Middle frontal gyrus (tissue), 1 donor: Measurements from ENCODE around the gene ARHGAP30.
"Not testable (repeated sequence)": the region's sequence is repeated elsewhere in the genome, so short reads cannot be mapped to it uniquely, and the experiment has no call there.

Experiments
- DNase-seq: peaks from one replicate; pipeline ENCODE4 v3.0.0-alpha.2; 2015; ENCODE audit warnings: low spot score; ENCODE audit errors: extremely low spot score

ARHGAP30 gene

GRCh38 chr1:161039154-161039545, 30.5 kb downstream of the ARHGAP30 start:
- DNase-seq, result no peak

GRCh38 chr1:161038523-161039153, 31.1 kb downstream of the ARHGAP30 start, which contains the start of gene TSTD1:
TSS of gene TSTD1 (minus strand) at chr1:161038964. CDS start at chr1:161038889, 75 bp downstream.
- peak; percentile 34 for DNase-seq

- no peak for DNase-seq
Measured at GRCh38 chr1:161037661-161038522, 31.8 kb downstream of the ARHGAP30 start.

- DNase-seq, result no peak
Measured at GRCh38 chr1:161033751-161034150, 35.9 kb downstream of the ARHGAP30 start.

- DNase-seq, result no peak
Measured at GRCh38 chr1:161032409-161032808, 37.3 kb downstream of the ARHGAP30 start.

GRCh38 chr1:161031874-161032273, 37.8 kb downstream of the ARHGAP30 start:
- no peak for DNase-seq

- not testable (repeated sequence) for DNase-seq
Measured at GRCh38 chr1:161029466-161029865, 40.2 kb downstream of the ARHGAP30 start.

- not testable (repeated sequence) for DNase-seq
Measured at GRCh38 chr1:161026954-161027353, 42.7 kb downstream of the ARHGAP30 start.

- not testable (repeated sequence) for DNase-seq
Measured at GRCh38 chr1:161022432-161022831, 47.3 kb downstream of the ARHGAP30 start.

- DNase-seq, result no peak
Measured at GRCh38 chr1:161021970-161022353, 47.7 kb downstream of the ARHGAP30 start.

- no peak for DNase-seq
Measured at GRCh38 chr1:161021165-161021969, 48.3 kb downstream of the ARHGAP30 start.

GRCh38 chr1:161020509-161021164, 49.1 kb downstream of the ARHGAP30 start, which contains the start of gene F11R:
TSS of gene F11R (minus strand) at chr1:161021152. CDS start at chr1:161021073, 79 bp downstream.
- no peak for DNase-seq

- DNase-seq, result no peak
Measured at GRCh38 chr1:161019751-161020495, 49.8 kb downstream of the ARHGAP30 start.

GRCh38 chr1:161019111-161019660, 50.5 kb downstream of the ARHGAP30 start:
- not testable (repeated sequence) for DNase-seq

GRCh38 chr1:161018631-161018930, 51.1 kb downstream of the ARHGAP30 start:
- DNase-seq, result no peak

GRCh38 chr1:161017756-161018630, 51.7 kb downstream of the ARHGAP30 start:
- DNase-seq, result no peak

GRCh38 chr1:161017181-161017580, 52.5 kb downstream of the ARHGAP30 start:
- not testable (repeated sequence) for DNase-seq

GRCh38 chr1:161016683-161017082, 53.0 kb downstream of the ARHGAP30 start:
- not testable (repeated sequence) for DNase-seq
